ENCODE data around the gene FYB2.

DNA sequence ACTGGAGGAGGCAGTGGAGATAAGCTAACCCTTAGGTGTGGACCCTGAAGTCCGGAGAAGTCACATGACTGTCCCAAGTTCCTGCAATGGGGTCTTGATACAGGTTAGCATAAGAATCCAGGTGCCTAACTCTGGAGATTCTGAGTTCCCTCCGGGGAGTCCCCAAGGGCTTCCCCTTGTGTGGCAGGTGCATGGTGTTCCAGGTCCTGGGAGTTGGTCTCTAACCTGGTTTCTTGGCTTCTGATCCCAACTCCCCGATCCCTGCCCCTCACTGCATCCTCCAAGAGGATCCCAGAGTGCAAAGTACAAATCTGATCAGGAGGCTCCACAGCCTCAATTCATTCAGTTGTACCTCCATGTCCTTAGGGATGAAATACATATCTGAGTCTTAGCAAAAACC lies 26.1 kb upstream of the FYB2 start:
- TF ChIP-seq, protein P1, sequence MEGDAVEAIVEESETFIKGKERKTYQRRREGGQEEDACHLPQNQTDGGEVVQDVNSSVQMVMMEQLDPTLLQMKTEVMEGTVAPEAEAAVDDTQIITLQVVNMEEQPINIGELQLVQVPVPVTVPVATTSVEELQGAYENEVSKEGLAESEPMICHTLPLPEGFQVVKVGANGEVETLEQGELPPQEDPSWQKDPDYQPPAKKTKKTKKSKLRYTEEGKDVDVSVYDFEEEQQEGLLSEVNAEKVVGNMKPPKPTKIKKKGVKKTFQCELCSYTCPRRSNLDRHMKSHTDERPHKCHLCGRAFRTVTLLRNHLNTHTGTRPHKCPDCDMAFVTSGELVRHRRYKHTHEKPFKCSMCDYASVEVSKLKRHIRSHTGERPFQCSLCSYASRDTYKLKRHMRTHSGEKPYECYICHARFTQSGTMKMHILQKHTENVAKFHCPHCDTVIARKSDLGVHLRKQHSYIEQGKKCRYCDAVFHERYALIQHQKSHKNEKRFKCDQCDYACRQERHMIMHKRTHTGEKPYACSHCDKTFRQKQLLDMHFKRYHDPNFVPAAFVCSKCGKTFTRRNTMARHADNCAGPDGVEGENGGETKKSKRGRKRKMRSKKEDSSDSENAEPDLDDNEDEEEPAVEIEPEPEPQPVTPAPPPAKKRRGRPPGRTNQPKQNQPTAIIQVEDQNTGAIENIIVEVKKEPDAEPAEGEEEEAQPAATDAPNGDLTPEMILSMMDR (IDR thresholded peaks at IDR 0.05), result no peak
- no peak for TF ChIP-seq POLR2A (IDR thresholded peaks at IDR 0.05)
